SIG-M5 treated with dmso at 0.1 percent for 504 hours (cell line): ENCODE measurements around the gene TNIP2.
"Not testable (repeated sequence)": the region's sequence is repeated elsewhere in the genome, so short reads cannot be mapped to it uniquely, and the experiment has no call there.

Experiments
- DNase-seq: peaks from one replicate; lab custom pipeline; 2025; ENCODE audit not compliant: unreplicated experiment; lab: John Stamatoyannopoulos, UW

TNIP2 gene

GRCh38 chr4:2768921-2769336 lies 12.8 kb upstream of the TNIP2 start:
- no peak for DNase-seq

GRCh38 chr4:2768124-2768523 lies 12.0 kb upstream of the TNIP2 start:
- no peak for DNase-seq

- DNase-seq = no peak
These were observed 11.6 kb upstream of the TNIP2 start for GRCh38 chr4:2767705-2768074.

- DNase-seq = no peak
These were observed 11.0 kb upstream of the TNIP2 start for GRCh38 chr4:2767046-2767704.

GRCh38 chr4:2765832-2766526 lies 9.8 kb upstream of the TNIP2 start:
- DNase-seq = no peak

- DNase-seq = no peak
These were observed 7.4 kb upstream of the TNIP2 start for GRCh38 chr4:2763511-2763967.

- not testable (repeated sequence) for DNase-seq
These were observed 6.6 kb upstream of the TNIP2 start for GRCh38 chr4:2762486-2763370.

GRCh38 chr4:2762048-2762447 lies 5.9 kb upstream of the TNIP2 start:
- DNase-seq = no peak

- no peak for DNase-seq
These were observed 5.1 kb upstream of the TNIP2 start for GRCh38 chr4:2761035-2761923.

GRCh38 chr4:2757426-2757825 lies 1.3 kb upstream of the TNIP2 start:
- DNase-seq = no peak

- DNase-seq = no peak
These were observed 685 bp upstream of the TNIP2 start for GRCh38 chr4:2756691-2757350.

GRCh38 chr4:2754848-2755819 lies 1.0 kb downstream of the TNIP2 start:
- DNase-seq = no peak

- no peak for DNase-seq
These were observed 2.7 kb downstream of the TNIP2 start for GRCh38 chr4:2753436-2753835.

GRCh38 chr4:2750719-2751605 lies 5.2 kb downstream of the TNIP2 start:
- DNase-seq = no peak

- no peak for DNase-seq
These were observed 9.0 kb downstream of the TNIP2 start for GRCh38 chr4:2746891-2747695.

GRCh38 chr4:2745981-2746806 lies 9.9 kb downstream of the TNIP2 start:
- DNase-seq = no peak
